Esophagus muscularis mucosa (tissue), 4 donors: ENCODE measurements around the gene KLRB1. TPM values are rescaled to one million over a fixed set of nuclear protein-coding genes. Genes with fewer than 3 reads are reported as not detected.
"Not testable (repeated sequence)": the region's sequence is repeated elsewhere in the genome, so short reads cannot be mapped to it uniquely, and the experiment has no call there.

Experiments used
- DNase-seq: peaks from one replicate; pipeline ENCODE4 v3.0.0-alpha.2; 2017; ENCODE audit errors: extremely low spot score
- H3K27ac ChIP-seq, 4 donors: fragments of 200-600 bp; sonication (generic); replicated peaks in 1 of 4; 1 replicate in 3 of 4; 2 replicates in 1 of 4; pipeline ENCODE4 v1.5.1; 2016 to 2019; ENCODE audit warnings: mild to moderate bottlenecking in 1 of 4
- H3K27me3 ChIP-seq, 4 donors: fragments of 200-600 bp; sonication (generic); one replicate each; pipeline versions ENCODE4 v1.5.1 to v1.6.0; 2016 to 2019
- H3K36me3 ChIP-seq, 4 donors: fragments of 200-600 bp; sonication (generic); one replicate each; pipeline ENCODE4 v1.5.1; 2016 to 2019
- H3K4me1 ChIP-seq, 4 donors: fragments of 200-600 bp; sonication (generic); one replicate each; pipeline ENCODE4 v1.5.1; 2016 to 2019
- H3K4me3 ChIP-seq, 4 donors: fragments of 200-600 bp; sonication (generic); 1 replicate in 2 of 4; 2 replicates in 2 of 4; pipeline ENCODE4 v1.5.1; 2016 to 2019; ENCODE audit warnings: mild to moderate bottlenecking in 4 of 4, moderate library complexity in 1 of 4
- H3K9me3 ChIP-seq, 4 donors: fragments of 200-600 bp; sonication (generic); 1 replicate in 3 of 4; 2 replicates in 1 of 4; pipeline ENCODE4 v1.5.1; 2016 to 2019
- CTCF ChIP-seq, 3 experiments: fragments of 200-600 bp in 2 of 3; fragments of 450-650 bp in 1 of 3; sonication (generic) in 2 of 3; IDR thresholded peaks; one replicate each; pipeline ENCODE4 v1.5.1; 2017 to 2019; ENCODE audit warnings: antibody characterized with exemption in 3 of 3, mild to moderate bottlenecking in 2 of 3, moderate library complexity in 1 of 3
- EP300 ChIP-seq: sonication (generic); formaldehyde crosslinking; IDR thresholded peaks from one replicate; pipeline ENCODE4 v1.6.1; 2017; ENCODE audit warnings: antibody characterized with exemption
- POLR2A ChIP-seq: fragments of 450-650 bp; IDR thresholded peaks from one replicate; pipeline ENCODE4 v1.6.1; 2017; ENCODE audit warnings: antibody characterized with exemption, moderate library complexity, mild to moderate bottlenecking, low read depth
- POLR2AphosphoS5 ChIP-seq, 2 donors: sonication (generic); formaldehyde crosslinking; IDR thresholded peaks; one replicate each; pipeline ENCODE4 v1.6.1; 2017; ENCODE audit warnings: antibody characterized with exemption in 2 of 2
- WGBS: methylation state at CpG from one replicate; pipeline ENCODE4 v1.1.5; 2018; 5-methylcytosine and 5-hydroxymethylcytosine counted together
- intact Hi-C: fragments of 100-400 bp; cut with DNase I; formaldehyde crosslinking; loops from one replicate; pipeline ENCODE4 v1.15.1; 2023
- total RNA-seq, 4 donors: library from RNA; depleted of rRNA; stranded (reverse); fragments of >200 nt; gene quantifications; one replicate each; pipeline versions ENCODE4 v1.1.0 to v1.2.1, GENCODE V29; 2016

The KLRB1 gene
- total RNA-seq, 4 donors from 2014 or later = 0.23 to 1.5 (median 0.52) TPM; not detected in 1

- Histone ChIP-seq H3K36me3 (no peaks in the 10 kb centered on the region), H3K27me3 (no peaks in the 10 kb centered on the region), H3K4me1 (no peaks in the 10 kb centered on the region), H3K9me3 (no peaks in the 10 kb centered on the region), H3K27ac (no peak overlapping the region), H3K4me3 (no peak overlapping the region)
- WGBS = 92% methylated on average over 2 of the region's 2 CpGs
- intact Hi-C loops = no loop called here
- TF ChIP-seq CTCF (IDR thresholded peaks at IDR 0.05) (no peak), EP300 (no peak), POLR2A (no peak), POLR2AphosphoS5 (IDR thresholded peaks at IDR 0.05) (no peak)
- no peak for DNase-seq
Measured at GRCh38 chr12:9605483-9605882, 2.2 kb downstream of the KLRB1 start.

- no peak overlapping the region for H3K4me3 ChIP-seq
- H3K36me3 ChIP-seq = no peaks in the 10 kb centered on the region
- H3K4me1 ChIP-seq = no peaks in the 10 kb centered on the region
- WGBS = 89% methylated on average over 5 of the region's 5 CpGs
- H3K27me3 ChIP-seq = no peaks in the 10 kb centered on the region
- intact Hi-C loops = no loop called here
- no peak for DNase-seq
- TF ChIP-seq CTCF (IDR thresholded peaks at IDR 0.05) (no peak), EP300 (no peak), POLR2A (no peak), POLR2AphosphoS5 (IDR thresholded peaks at IDR 0.05) (no peak)
- no peaks in the 10 kb centered on the region for H3K9me3 ChIP-seq
- no peak overlapping the region for H3K27ac ChIP-seq
Measured at GRCh38 chr12:9604287-9604686, 3.4 kb downstream of the KLRB1 start.

- WGBS = 89% methylated on average over 3 of the region's 3 CpGs
- H3K4me3 ChIP-seq, H3K4me1 ChIP-seq, H3K36me3 ChIP-seq, DNase-seq, H3K9me3 ChIP-seq, H3K27me3 ChIP-seq, H3K27ac ChIP-seq, intact Hi-C loops: not testable (repeated sequence)
Measured at GRCh38 chr12:9600426-9600825, 7.3 kb downstream of the KLRB1 start.

GRCh38 chr12:9598363-9598762 is 9.4 kb downstream of the KLRB1 start:
- DNase-seq = no peak
- Histone ChIP-seq H3K4me3 (no peak overlapping the region), H3K4me1 (no peaks in the 10 kb centered on the region), H3K9me3 (no peaks in the 10 kb centered on the region), H3K36me3 (no peaks in the 10 kb centered on the region), H3K27ac (no peak overlapping the region), H3K27me3 (no peaks in the 10 kb centered on the region)
- no peak for TF ChIP-seq POLR2A
- TF ChIP-seq POLR2AphosphoS5 (IDR thresholded peaks at IDR 0.05) = no peak
- intact Hi-C loops = no loop called here
- 85% methylated on average over 3 of the region's 3 CpGs for WGBS

- H3K4me3 ChIP-seq = no peak overlapping the region
- no peaks in the 10 kb centered on the region for H3K4me1 ChIP-seq
- H3K9me3 ChIP-seq = no peaks in the 10 kb centered on the region
- no peak for TF ChIP-seq POLR2AphosphoS5 (IDR thresholded peaks at IDR 0.05)
- H3K27ac ChIP-seq = no peak overlapping the region
- H3K27me3 ChIP-seq = no peaks in the 10 kb centered on the region
- no peak for DNase-seq
- 91% methylated on average over 5 of the region's 5 CpGs for WGBS
- intact Hi-C loops = no loop called here
- H3K36me3 ChIP-seq = no peaks in the 10 kb centered on the region
Measured at GRCh38 chr12:9597365-9597764, 10.4 kb downstream of the KLRB1 start.

- Histone ChIP-seq H3K4me1 (no peaks in the 10 kb centered on the region), H3K36me3 (no peaks in the 10 kb centered on the region), H3K27ac (no peak overlapping the region), H3K4me3 (no peak overlapping the region), H3K27me3 (no peaks in the 10 kb centered on the region), H3K9me3 (no peaks in the 10 kb centered on the region)
- no peak for DNase-seq
- 89% methylated on average over 2 of the region's 2 CpGs for WGBS
- intact Hi-C loops = no loop called here
- TF ChIP-seq POLR2AphosphoS5 (IDR thresholded peaks at IDR 0.05) (no peak), POLR2A (no peak), EP300 (no peak), CTCF (IDR thresholded peaks at IDR 0.05) (no peak)
Measured at GRCh38 chr12:9590441-9590840, 17.3 kb downstream of the KLRB1 start.
